Measurements from ENCODE around the gene ATP6V0B. TPM values are rescaled to one million over a fixed set of nuclear protein-coding genes. Genes with fewer than 3 reads are reported as not detected.

The ATP6V0B gene
- total and polyA plus RNA-seq, 2 donors from 2014 or later: 156 to 636 TPM

GRCh38 chr1:44016890-44017400, 42.2 kb downstream of the ATP6V0B start:
- no peaks in the 10 kb centered on the region for H3K36me3 ChIP-seq (ENCODE audit: control insufficient read depth in 2 of 3, insufficient read depth in 3 of 3, low read length in 3 of 3)
- H3K27me3 ChIP-seq (ENCODE audit: control insufficient read depth, insufficient read depth, low read length): no peaks in the 10 kb centered on the region
- H3K9ac ChIP-seq (ENCODE audit: low read length in 3 of 3): no peak overlapping the region
- H3K4me3 ChIP-seq (ENCODE audit: low read length in 3 of 3): no peak overlapping the region
- no peaks in the 10 kb centered on the region for H3K9me3 ChIP-seq (ENCODE audit: control insufficient read depth in 2 of 3, insufficient read depth in 1 of 3, low read length in 3 of 3)
- H3K4me1 ChIP-seq (ENCODE audit: control insufficient read depth in 2 of 3, insufficient read depth in 2 of 3, low read depth in 1 of 3, low read length in 3 of 3): no peaks in the 10 kb centered on the region
- intact Hi-C loops (cut with DNase I): no loop called here
- FAIRE-seq (no peak), DNase-seq (no peak)
- no peak for TF ChIP-seq CTCF (IDR thresholded peaks at IDR 0.05; ENCODE audit: borderline replicate concordance, extremely low read depth, insufficient read depth)
- H3K27ac ChIP-seq (ENCODE audit: low read depth in 2 of 2, low read length in 2 of 2): no peak overlapping the region

- no peaks in the 10 kb centered on the region for H3K4me1 ChIP-seq (ENCODE audit: control insufficient read depth in 2 of 3, insufficient read depth in 2 of 3, low read depth in 1 of 3, low read length in 3 of 3)
- H3K36me3 ChIP-seq (ENCODE audit: control insufficient read depth in 2 of 3, insufficient read depth in 3 of 3, low read length in 3 of 3): no peaks in the 10 kb centered on the region
- intact Hi-C loops (cut with DNase I): no loop called here
- H3K4me3 ChIP-seq (ENCODE audit: low read length in 3 of 3): no peak overlapping the region
- no peaks in the 10 kb centered on the region for H3K27me3 ChIP-seq (ENCODE audit: control insufficient read depth, insufficient read depth, low read length)
- DNase-seq (peak in 1 of 5 donors; percentile 36), FAIRE-seq (no peak)
- no peak overlapping the region for H3K27ac ChIP-seq (ENCODE audit: low read depth in 2 of 2, low read length in 2 of 2)
- H3K9ac ChIP-seq (ENCODE audit: low read length in 3 of 3): no peak overlapping the region
- no peaks in the 10 kb centered on the region for H3K9me3 ChIP-seq (ENCODE audit: control insufficient read depth in 2 of 3, insufficient read depth in 1 of 3, low read length in 3 of 3)
- no peak for TF ChIP-seq CTCF (IDR thresholded peaks at IDR 0.05; ENCODE audit: borderline replicate concordance, extremely low read depth, insufficient read depth)
Observed at GRCh38 chr1:44019466-44019948, 44.7 kb downstream of the ATP6V0B start.

GRCh38 chr1:44020464-44020863, 45.7 kb downstream of the ATP6V0B start:
- H3K9me3 ChIP-seq (ENCODE audit: control insufficient read depth in 2 of 3, insufficient read depth in 1 of 3, low read length in 3 of 3): no peaks in the 10 kb centered on the region
- intact Hi-C loops (cut with DNase I): no loop called here
- H3K27me3 ChIP-seq (ENCODE audit: control insufficient read depth, insufficient read depth, low read length): no peaks in the 10 kb centered on the region
- no peak overlapping the region for H3K9ac ChIP-seq (ENCODE audit: low read length in 3 of 3)
- TF ChIP-seq CTCF (IDR thresholded peaks at IDR 0.05; ENCODE audit: borderline replicate concordance, extremely low read depth, insufficient read depth): no peak
- no peak overlapping the region for H3K4me3 ChIP-seq (ENCODE audit: low read length in 3 of 3)
- no peaks in the 10 kb centered on the region for H3K4me1 ChIP-seq (ENCODE audit: control insufficient read depth in 2 of 3, insufficient read depth in 2 of 3, low read depth in 1 of 3, low read length in 3 of 3)
- H3K27ac ChIP-seq (ENCODE audit: low read depth in 2 of 2, low read length in 2 of 2): no peak overlapping the region
- DNase-seq: no peak
- FAIRE-seq: no peak
- no peaks in the 10 kb centered on the region for H3K36me3 ChIP-seq (ENCODE audit: control insufficient read depth in 2 of 3, insufficient read depth in 3 of 3, low read length in 3 of 3)

- intact Hi-C loops (cut with DNase I): no loop called here
- Histone ChIP-seq H3K27ac (ENCODE audit: low read depth in 2 of 2, low read length in 2 of 2) (no peak overlapping the region), H3K9me3 (ENCODE audit: control insufficient read depth in 2 of 3, insufficient read depth in 1 of 3, low read length in 3 of 3) (no peaks in the 10 kb centered on the region), H3K9ac (ENCODE audit: low read length in 3 of 3) (no peak overlapping the region), H3K36me3 (ENCODE audit: control insufficient read depth in 2 of 3, insufficient read depth in 3 of 3, low read length in 3 of 3) (no peaks in the 10 kb centered on the region), H3K4me3 (ENCODE audit: low read length in 3 of 3) (no peak overlapping the region), H3K4me1 (ENCODE audit: control insufficient read depth in 2 of 3, insufficient read depth in 2 of 3, low read depth in 1 of 3, low read length in 3 of 3) (no peaks in the 10 kb centered on the region), H3K27me3 (ENCODE audit: control insufficient read depth, insufficient read depth, low read length) (no peaks in the 10 kb centered on the region)
- TF ChIP-seq CTCF (IDR thresholded peaks at IDR 0.05; ENCODE audit: borderline replicate concordance, extremely low read depth, insufficient read depth): no peak
- FAIRE-seq (no peak), DNase-seq (no peak)
Observed at GRCh38 chr1:44021156-44021555, 46.4 kb downstream of the ATP6V0B start.
